ENCODE measurements around the gene MID2. TPM values are rescaled to one million over a fixed set of nuclear protein-coding genes. Genes with fewer than 3 reads are reported as not detected.
A peak's percentile ranks its signal among the peaks of the same experiment; 100 is the strongest.
"Not testable (repeated sequence)": the region's sequence is repeated elsewhere in the genome, so short reads cannot be mapped to it uniquely, and the experiment has no call there.

Gene MID2
- total RNA-seq, 1 experiment from 2014 or later = 5.1 TPM

- H3K9ac ChIP-seq (ENCODE audit: low read length) = no peak overlapping the region
- CTCF ChIA-PET = no interaction called here
Measured at GRCh38 chrX:107851215-107851614, 25.5 kb downstream of the MID2 start.

GRCh38 chrX:107851665-107852064 lies 26.0 kb downstream of the MID2 start:
- ATAC-seq; intact Hi-C loops (cut with micrococcal nuclease); H3K9ac ChIP-seq (ENCODE audit: low read length); H3K9me2 ChIP-seq (ENCODE audit: insufficient read depth); H3K79me2 ChIP-seq (ENCODE audit: insufficient read depth, low read length); H3K9me3 ChIP-seq (ENCODE audit: control insufficient read depth in 1 of 2, insufficient read depth in 1 of 2, low read depth in 1 of 2, low read length in 2 of 2); H3K36me3 ChIP-seq (ENCODE audit: control insufficient read depth in 1 of 2, insufficient read depth in 2 of 2, low read length in 2 of 2); H2AFZ ChIP-seq (ENCODE audit: low read depth, low read length, poor library complexity, severe bottlenecking); H3K4me3 ChIP-seq (replicated peaks in 1 of 2; ENCODE audit: low read depth in 1 of 2, low read length in 2 of 2); H4K20me1 ChIP-seq (ENCODE audit: insufficient read depth); H3K27me3 ChIP-seq (ENCODE audit: insufficient read depth, low read length); H3K27ac ChIP-seq (ENCODE audit: low read depth, low read length); CTCF ChIA-PET; RAD21 ChIA-PET (ENCODE audit: low non-redundant PET in 1 of 2, low total read pairs in 2 of 2, uncharacterized antibody in 2 of 2, unreplicated experiment in 2 of 2); H3K4me1 ChIP-seq (ENCODE audit: control insufficient read depth in 1 of 2, insufficient read depth in 2 of 2, low read length in 2 of 2); DNase-seq (ENCODE audit: low read depth, low spot score); H3K4me2 ChIP-seq (ENCODE audit: low read length); POLR2A ChIA-PET; BruUV-seq (replicated peaks): not testable (repeated sequence)

More at GRCh38 chrX:107851215-107851614, 25.5 kb downstream of the MID2 start:
- Histone ChIP-seq H3K4me1 (ENCODE audit: control insufficient read depth in 1 of 2, insufficient read depth in 2 of 2, low read length in 2 of 2) (peaks cover 0 to 8% of the 10 kb centered on the region in 2 experiments; a peak in 1 of 4 replicates), H3K27me3 (ENCODE audit: insufficient read depth, low read length) (no peaks in the 10 kb centered on the region), H4K20me1 (ENCODE audit: insufficient read depth) (no peaks in the 10 kb centered on the region), H3K36me3 (ENCODE audit: control insufficient read depth in 1 of 2, insufficient read depth in 2 of 2, low read length in 2 of 2) (no peaks in the 10 kb centered on the region), H3K9me2 (ENCODE audit: insufficient read depth) (no peaks in the 10 kb centered on the region), H2AFZ (ENCODE audit: low read depth, low read length, poor library complexity, severe bottlenecking) (no peak overlapping the region), H3K4me2 (ENCODE audit: low read length) (peak overlapping the region; percentile 9; the same call in 1 of the 2 replicates), H3K79me2 (ENCODE audit: insufficient read depth, low read length) (no peaks in the 10 kb centered on the region), H3K4me3 (replicated peaks in 1 of 2; ENCODE audit: low read depth in 1 of 2, low read length in 2 of 2) (no peak overlapping the region), H3K9me3 (ENCODE audit: control insufficient read depth in 1 of 2, insufficient read depth in 1 of 2, low read depth in 1 of 2, low read length in 2 of 2) (no peaks in the 10 kb centered on the region), H3K27ac (ENCODE audit: low read depth, low read length) (no peak overlapping the region)
- TF ChIP-seq CTCF (IDR thresholded peaks at IDR 0.05 in 2 of 3, conservative IDR thresholded peaks at IDR 0.05 in 1 of 3; ENCODE audit: borderline replicate concordance in 1 of 3, insufficient read depth in 1 of 3, low read depth in 2 of 3, low read length in 2 of 3) (no peak), POLR2A (IDR thresholded peaks at IDR 0.05; ENCODE audit: borderline replicate concordance, extremely low read depth, insufficient read depth, insufficient read length) (no peak), RAD21 (IDR thresholded peaks at IDR 0.05; ENCODE audit: low read depth) (no peak), ZBTB33 (IDR thresholded peaks at IDR 0.05; ENCODE audit: extremely low read depth, insufficient replicate concordance, low read length) (no peak), EZH2 (IDR thresholded peaks at IDR 0.05) (no peak), FOSL1 (IDR thresholded peaks at IDR 0.05; ENCODE audit: low read depth) (no peak), JUND (IDR thresholded peaks at IDR 0.05) (no peak), YY1 (IDR thresholded peaks at IDR 0.05; ENCODE audit: extremely low read depth, insufficient replicate concordance, low read depth, low read length) (no peak), ELF1 (IDR thresholded peaks at IDR 0.05; ENCODE audit: borderline replicate concordance, low read depth) (no peak), SIN3A (IDR thresholded peaks at IDR 0.05; ENCODE audit: low read depth) (no peak), ZFX (IDR thresholded peaks at IDR 0.05) (no peak), CBX3 (IDR thresholded peaks at IDR 0.05; ENCODE audit: low read depth) (no peak), SP1 (IDR thresholded peaks at IDR 0.05; ENCODE audit: low read depth) (no peak)
- ChIA-PET RAD21 (ENCODE audit: low non-redundant PET in 1 of 2, low total read pairs in 2 of 2, uncharacterized antibody in 2 of 2, unreplicated experiment in 2 of 2) (no interaction called here), POLR2A (no interaction called here)
- DNase-seq (ENCODE audit: low read depth, low spot score) (no peak), ATAC-seq (no peak; the same call in 1 of the 2 replicates)
- BruUV-seq (replicated peaks) = no TSS peak
- intact Hi-C loops (cut with micrococcal nuclease) = no loop called here

Data from HCT116 (cell line).